ENCODE measurements around the gene SEMA4D. TPM values are rescaled to one million over a fixed set of nuclear protein-coding genes. Genes with fewer than 3 reads are reported as not detected.

Gene SEMA4D
- total and polyA plus RNA-seq, 2 of the 13 experiments (the other 11 are each of a cell fraction or from before 2014, with no cell fraction given) = 0.13 to 0.16 TPM

GRCh38 chr9:89340332-89340731, 157.6 kb downstream of the SEMA4D start:
- ATAC-seq (no peak), DNase-seq (ENCODE audit: low spot score) (no peak), FAIRE-seq (no peak)
- peaks cover 10 to 60% of the 10 kb centered on the region in 2 experiments; a peak in 4 of 5 replicates for H3K36me3 ChIP-seq (replicated peaks in 1 of 2; ENCODE audit: control insufficient read depth in 1 of 2, insufficient read depth in 2 of 2, low read length in 2 of 2)
- no peak for TF ChIP-seq TRIM22 (IDR thresholded peaks at IDR 0.05)
- TF ChIP-seq YY1 (IDR thresholded peaks at IDR 0.05; ENCODE audit: insufficient read depth, insufficient replicate concordance, low read depth, low read length) = no peak
- TF ChIP-seq ZNF431 (CRISPR knock-in tag; IDR thresholded peaks at IDR 0.05; ENCODE audit: borderline replicate concordance, low read depth) = no peak
- no peak for TF ChIP-seq TCF7 (IDR thresholded peaks at IDR 0.05; ENCODE audit: low read depth)
- no peak for TF ChIP-seq FOSL2 (CRISPR knock-in tag; IDR thresholded peaks at IDR 0.05)
- TF ChIP-seq ZSCAN25 (CRISPR knock-in tag; IDR thresholded peaks at IDR 0.05) = no peak
- TF ChIP-seq ZBTB26 (CRISPR knock-in tag; IDR thresholded peaks at IDR 0.05; ENCODE audit: borderline replicate concordance) = no peak
- TF ChIP-seq ZNF558 (CRISPR knock-in tag; IDR thresholded peaks at IDR 0.05; ENCODE audit: borderline replicate concordance) = no peak
- no peak for TF ChIP-seq ZNF547 (CRISPR knock-in tag; IDR thresholded peaks at IDR 0.05)
- TF ChIP-seq ZNF234 (CRISPR knock-in tag; conservative IDR thresholded peaks at IDR 0.05) = no peak
- TF ChIP-seq PAX8 (CRISPR knock-in tag; IDR thresholded peaks at IDR 0.05; ENCODE audit: borderline replicate concordance) = no peak
- no peak for TF ChIP-seq ZNF672 (CRISPR knock-in tag; IDR thresholded peaks at IDR 0.05)
- no peak for TF ChIP-seq ZBTB21 (CRISPR knock-in tag; IDR thresholded peaks at IDR 0.05)
- no peak for TF ChIP-seq ZNF569 (CRISPR knock-in tag; IDR thresholded peaks at IDR 0.05; ENCODE audit: borderline replicate concordance)
- TF ChIP-seq MXD4 (CRISPR knock-in tag; IDR thresholded peaks at IDR 0.05) = no peak
- TF ChIP-seq ZSCAN12 (CRISPR knock-in tag; IDR thresholded peaks at IDR 0.05) = no peak
- no peak for TF ChIP-seq HMGXB4 (CRISPR knock-in tag; IDR thresholded peaks at IDR 0.05; ENCODE audit: borderline replicate concordance in 1 of 2, low read depth in 1 of 2)
- no peak for TF ChIP-seq HIC2 (CRISPR knock-in tag; IDR thresholded peaks at IDR 0.05; ENCODE audit: low read depth)
- no peaks in the 10 kb centered on the region for H3K9me3 ChIP-seq (ENCODE audit: low read length)
- H3K9ac ChIP-seq (ENCODE audit: insufficient read depth, low read depth, low read length) = no peak overlapping the region
- intact Hi-C loops (cut with micrococcal nuclease; ENCODE audit: unreplicated experiment) = no loop called here
- no TSS peak for BruUV-seq (replicated peaks)
- H3K27me3 ChIP-seq (ENCODE audit: control insufficient read depth in 1 of 2, insufficient read depth in 2 of 2, low read length in 2 of 2) = no peaks in the 10 kb centered on the region
- in situ Hi-C loops (cut with HindIII; ENCODE audit: extremely low pct_ligation_motif_present, low pct_unique_long_range_greater_than_20kb) = no loop called here
- H3K4me2 ChIP-seq (ENCODE audit: low read depth, low read length) = no peak overlapping the region
- H2AFZ ChIP-seq (ENCODE audit: low read length) = no peak overlapping the region
- H3K4me3 ChIP-seq (replicated peaks in 1 of 3; ENCODE audit: insufficient read depth in 1 of 3, low read depth in 2 of 3, low read length in 3 of 3) = no peak overlapping the region
- POLR2A ChIA-PET = no interaction called here
- H3K27ac ChIP-seq (ENCODE audit: extremely low read length, insufficient read depth, low read length) = no peak overlapping the region
- no peaks in the 10 kb centered on the region for H3K4me1 ChIP-seq (ENCODE audit: insufficient read depth, low read length)
- H4K20me1 ChIP-seq (ENCODE audit: insufficient read depth, low read length) = no peaks in the 10 kb centered on the region
- CTCF ChIA-PET (ENCODE audit: low intra/inter-chr PET ratio, low total read pairs) = no interaction called here
- 96% methylated on average over 3 of the region's 3 CpGs for WGBS (ENCODE audit: low lambda C conversion rate)
- H3K79me2 ChIP-seq (ENCODE audit: insufficient read depth, low read length) = no peaks in the 10 kb centered on the region
